Measurements from ENCODE around the gene ANXA9.
A peak's percentile ranks its signal among the peaks of the same experiment; 100 is the strongest.

ANXA9 gene

DNA sequence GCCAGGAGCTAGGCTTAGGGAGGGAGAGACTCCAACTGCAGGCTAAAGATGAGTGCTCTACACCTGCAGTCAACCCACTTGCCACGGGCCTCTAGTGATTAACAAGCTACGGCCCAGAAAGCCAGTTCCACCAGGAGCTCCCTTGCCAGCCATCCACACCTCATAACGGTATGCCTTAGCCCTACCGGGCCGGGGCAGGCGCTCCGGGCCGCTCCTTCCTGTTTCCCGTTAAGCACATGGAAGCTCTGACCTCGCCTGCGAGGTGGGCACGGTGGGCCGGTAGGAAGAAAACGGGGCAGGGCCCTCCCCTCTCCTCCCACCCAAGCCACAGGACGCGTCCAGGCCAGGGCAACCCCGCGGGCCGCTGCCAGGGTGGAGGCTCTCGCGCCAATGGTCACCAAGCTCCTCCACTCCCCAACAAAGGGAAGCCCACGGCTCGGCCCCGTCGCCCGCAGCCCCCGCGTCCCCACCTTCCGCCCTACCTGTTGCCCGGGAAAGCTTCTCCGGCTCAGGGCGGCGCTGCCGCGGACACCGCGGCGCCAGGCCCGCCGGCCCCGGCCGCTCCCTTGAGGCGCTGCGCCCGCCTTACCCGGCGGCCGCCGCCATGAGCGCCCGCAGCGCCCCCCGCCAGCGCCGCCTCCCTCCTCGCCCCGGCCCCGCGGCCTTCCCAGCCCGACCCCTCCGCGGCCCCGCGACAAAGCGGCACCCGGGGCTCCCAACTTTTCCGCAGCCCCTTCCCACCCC lies 8.1 kb upstream of the ANXA9 start (continued):
- no peak for TF ChIP-seq ZNF292 (tag by site-specific recombination; IDR thresholded peaks at IDR 0.05; ENCODE audit: borderline replicate concordance, low read depth)
- 0 out of 2 replicates have a peak, but pooled peaks have one; percentile 28 for TF ChIP-seq ZNF501 (tag by site-specific recombination; IDR thresholded peaks at IDR 0.05)
- peak; percentile 16; the same call in 1 of the 2 replicates for TF ChIP-seq ZFHX2 (tag by site-specific recombination; conservative IDR thresholded peaks at IDR 0.05)
- no peak for TF ChIP-seq ZNF223 (tag by site-specific recombination; IDR thresholded peaks at IDR 0.05)
- TF ChIP-seq ZNF302 (tag by site-specific recombination; IDR thresholded peaks at IDR 0.05; ENCODE audit: low read depth), result no peak
- peak; percentile 57; the same call in 1 of the 2 replicates for TF ChIP-seq SP3 (tag by site-specific recombination; IDR thresholded peaks at IDR 0.05)
- TF ChIP-seq KLF8 (tag by site-specific recombination; IDR thresholded peaks at IDR 0.05), result peak; percentile 74; the same call in 1 of the 2 replicates

- POLR2A ChIA-PET, result interaction anchor here (0.5 to 1.7 kb wide), 3 partner anchors 9 to 1090 kb away, joined by 3 to 9 read pairs (median 3); partner anchors contain the start of gene MINDY1
- CTCF ChIA-PET, result interaction anchor here (0.7 to 5.6 kb wide), 3 partner anchors 21 to 66 kb away, joined by 3 to 47 read pairs (median 5); partner anchors contain the start of gene MINDY1
- peaks cover 0 to 3% of the 10 kb centered on the region in 2 experiments; a peak in 1 of 3 replicates for H3K36me3 ChIP-seq (ENCODE audit: control insufficient read depth in 2 of 2, insufficient read depth in 1 of 2, low read length in 2 of 2)
- H3K27ac ChIP-seq (ENCODE audit: extremely low read depth, low read depth, low read length), result peak within 1 kb of the TSS; percentile 81
- peak within 1 kb of the TSS; percentile 82 for H3K4me3 ChIP-seq (ENCODE audit: low read depth, low read length)
- H3K4me1 ChIP-seq (ENCODE audit: control insufficient read depth, insufficient read depth, low read length), result peaks cover 26% of the 10 kb centered on the region
- no peaks in the 10 kb centered on the region for H3K9me3 ChIP-seq (ENCODE audit: control insufficient read depth, insufficient read depth, low read depth, low read length)
- TF ChIP-seq TRIM28 (IDR thresholded peaks at IDR 0.05; ENCODE audit: borderline replicate concordance, low read length), result no peak
- TF ChIP-seq KLF9 (tag by site-specific recombination; IDR thresholded peaks at IDR 0.05; ENCODE audit: low read depth), result peak; percentile 77
- peak; percentile 79 for TF ChIP-seq ZBTB17 (tag by site-specific recombination; IDR thresholded peaks at IDR 0.05)
- peak; percentile 87 for TF ChIP-seq ZBTB8A (tag by site-specific recombination; IDR thresholded peaks at IDR 0.05)
- TF ChIP-seq, protein P1, sequence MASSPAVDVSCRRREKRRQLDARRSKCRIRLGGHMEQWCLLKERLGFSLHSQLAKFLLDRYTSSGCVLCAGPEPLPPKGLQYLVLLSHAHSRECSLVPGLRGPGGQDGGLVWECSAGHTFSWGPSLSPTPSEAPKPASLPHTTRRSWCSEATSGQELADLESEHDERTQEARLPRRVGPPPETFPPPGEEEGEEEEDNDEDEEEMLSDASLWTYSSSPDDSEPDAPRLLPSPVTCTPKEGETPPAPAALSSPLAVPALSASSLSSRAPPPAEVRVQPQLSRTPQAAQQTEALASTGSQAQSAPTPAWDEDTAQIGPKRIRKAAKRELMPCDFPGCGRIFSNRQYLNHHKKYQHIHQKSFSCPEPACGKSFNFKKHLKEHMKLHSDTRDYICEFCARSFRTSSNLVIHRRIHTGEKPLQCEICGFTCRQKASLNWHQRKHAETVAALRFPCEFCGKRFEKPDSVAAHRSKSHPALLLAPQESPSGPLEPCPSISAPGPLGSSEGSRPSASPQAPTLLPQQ (tag by site-specific recombination; IDR thresholded peaks at IDR 0.05), result 0 out of 2 replicates have a peak, but pooled peaks have one; percentile 35
- TF ChIP-seq, protein P2, sequence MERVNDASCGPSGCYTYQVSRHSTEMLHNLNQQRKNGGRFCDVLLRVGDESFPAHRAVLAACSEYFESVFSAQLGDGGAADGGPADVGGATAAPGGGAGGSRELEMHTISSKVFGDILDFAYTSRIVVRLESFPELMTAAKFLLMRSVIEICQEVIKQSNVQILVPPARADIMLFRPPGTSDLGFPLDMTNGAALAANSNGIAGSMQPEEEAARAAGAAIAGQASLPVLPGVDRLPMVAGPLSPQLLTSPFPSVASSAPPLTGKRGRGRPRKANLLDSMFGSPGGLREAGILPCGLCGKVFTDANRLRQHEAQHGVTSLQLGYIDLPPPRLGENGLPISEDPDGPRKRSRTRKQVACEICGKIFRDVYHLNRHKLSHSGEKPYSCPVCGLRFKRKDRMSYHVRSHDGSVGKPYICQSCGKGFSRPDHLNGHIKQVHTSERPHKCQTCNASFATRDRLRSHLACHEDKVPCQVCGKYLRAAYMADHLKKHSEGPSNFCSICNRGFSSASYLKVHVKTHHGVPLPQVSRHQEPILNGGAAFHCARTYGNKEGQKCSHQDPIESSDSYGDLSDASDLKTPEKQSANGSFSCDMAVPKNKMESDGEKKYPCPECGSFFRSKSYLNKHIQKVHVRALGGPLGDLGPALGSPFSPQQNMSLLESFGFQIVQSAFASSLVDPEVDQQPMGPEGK (tag by site-specific recombination; IDR thresholded peaks at IDR 0.05), result peak; percentile 51; the same call in 1 of the 2 replicates
- peak; percentile 51; the same call in 1 of the 2 replicates for TF ChIP-seq KLF8 (tag by site-specific recombination; IDR thresholded peaks at IDR 0.05)
- TF ChIP-seq KLF1 (tag by site-specific recombination; IDR thresholded peaks at IDR 0.05), result peak; percentile 62
- no peak for TF ChIP-seq ZNF776 (tag by site-specific recombination; IDR thresholded peaks at IDR 0.05; ENCODE audit: borderline replicate concordance)
- TF ChIP-seq ZBTB20 (tag by site-specific recombination; IDR thresholded peaks at IDR 0.05), result peak; percentile 65; the same call in 1 of the 2 replicates
- TF ChIP-seq GLIS2 (tag by site-specific recombination; IDR thresholded peaks at IDR 0.05), result peak; percentile 89
- TF ChIP-seq, protein P3, sequence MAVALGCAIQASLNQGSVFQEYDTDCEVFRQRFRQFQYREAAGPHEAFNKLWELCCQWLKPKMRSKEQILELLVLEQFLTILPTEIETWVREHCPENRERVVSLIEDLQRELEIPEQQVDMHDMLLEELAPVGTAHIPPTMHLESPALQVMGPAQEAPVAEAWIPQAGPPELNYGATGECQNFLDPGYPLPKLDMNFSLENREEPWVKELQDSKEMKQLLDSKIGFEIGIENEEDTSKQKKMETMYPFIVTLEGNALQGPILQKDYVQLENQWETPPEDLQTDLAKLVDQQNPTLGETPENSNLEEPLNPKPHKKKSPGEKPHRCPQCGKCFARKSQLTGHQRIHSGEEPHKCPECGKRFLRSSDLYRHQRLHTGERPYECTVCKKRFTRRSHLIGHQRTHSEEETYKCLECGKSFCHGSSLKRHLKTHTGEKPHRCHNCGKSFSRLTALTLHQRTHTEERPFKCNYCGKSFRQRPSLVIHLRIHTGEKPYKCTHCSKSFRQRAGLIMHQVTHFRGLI (tag by site-specific recombination; IDR thresholded peaks at IDR 0.05), result peak; percentile 89
- peak; percentile 42; the same call in 1 of the 2 replicates for TF ChIP-seq ZXDB (tag by site-specific recombination; IDR thresholded peaks at IDR 0.05)
- peak; percentile 69; the same call in 1 of the 2 replicates for TF ChIP-seq ZNF398 (tag by site-specific recombination; IDR thresholded peaks at IDR 0.05)
- TF ChIP-seq SP3 (tag by site-specific recombination; IDR thresholded peaks at IDR 0.05), result peak; percentile 35
- no peak for TF ChIP-seq ZNF37A (tag by site-specific recombination; IDR thresholded peaks at IDR 0.05)
- peak; percentile 48 for TF ChIP-seq GLIS1 (tag by site-specific recombination; IDR thresholded peaks at IDR 0.05)
- no peak for TF ChIP-seq ZNF391 (tag by site-specific recombination; IDR thresholded peaks at IDR 0.05; ENCODE audit: borderline replicate concordance, low read depth)
- 0 out of 2 replicates have a peak, but pooled peaks have one; percentile 37 for TF ChIP-seq KLF10 (tag by site-specific recombination; IDR thresholded peaks at IDR 0.05)
- TF ChIP-seq ZNF561 (tag by site-specific recombination; IDR thresholded peaks at IDR 0.05; ENCODE audit: borderline replicate concordance), result no peak
- peak; percentile 29; the same call in 1 of the 2 replicates for TF ChIP-seq ZNF76 (tag by site-specific recombination; IDR thresholded peaks at IDR 0.05; ENCODE audit: borderline replicate concordance, low read depth)
- TF ChIP-seq ZNF335 (tag by site-specific recombination; conservative IDR thresholded peaks at IDR 0.05), result peak; percentile 45; the same call in 1 of the 2 replicates
These were observed 7.3 kb upstream of the ANXA9 start, which contains the start of gene CERS2 for GRCh38 chr1:150974580-150975478. Gene CERS2, minus strand, starts transcription at chr1:150974835. Its CDS starts 5,745 bp downstream, at chr1:150969090.
